Right forelimb (tissue), 1 donor: ENCODE data around the gene PBX1.
"Not testable (repeated sequence)": the region's sequence is repeated elsewhere in the genome, so short reads cannot be mapped to it uniquely, and the experiment has no call there.

Experiments
- DNase-seq: peaks from one replicate; pipeline ENCODE4 v3.0.0-alpha.2; 2018

Gene PBX1

GRCh38 chr1:164592634-164593033 lies 33.6 kb downstream of the PBX1 start:
- DNase-seq: no peak

- DNase-seq: no peak
These were observed 36.2 kb downstream of the PBX1 start for GRCh38 chr1:164595212-164595611.

DNA sequence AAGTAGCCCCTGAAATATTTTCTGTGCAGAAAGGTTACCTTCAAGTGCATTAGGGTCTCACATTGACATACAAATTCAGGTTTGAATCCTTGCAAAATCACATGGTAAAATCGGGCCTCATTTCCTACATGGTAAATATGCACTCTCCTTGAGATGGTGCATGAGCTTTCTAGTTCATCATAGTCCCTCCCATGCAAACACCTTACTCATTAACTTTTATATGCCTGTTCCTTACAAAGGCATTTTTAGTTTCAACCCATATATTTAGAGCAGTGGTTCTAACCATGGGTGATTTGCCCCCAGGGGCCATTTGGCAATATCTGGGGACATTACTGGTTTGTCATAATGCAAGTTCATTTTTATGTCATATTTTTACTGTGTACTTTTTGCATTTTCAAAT lies 37.2 kb downstream of the PBX1 start:
- no peak for DNase-seq

DNA sequence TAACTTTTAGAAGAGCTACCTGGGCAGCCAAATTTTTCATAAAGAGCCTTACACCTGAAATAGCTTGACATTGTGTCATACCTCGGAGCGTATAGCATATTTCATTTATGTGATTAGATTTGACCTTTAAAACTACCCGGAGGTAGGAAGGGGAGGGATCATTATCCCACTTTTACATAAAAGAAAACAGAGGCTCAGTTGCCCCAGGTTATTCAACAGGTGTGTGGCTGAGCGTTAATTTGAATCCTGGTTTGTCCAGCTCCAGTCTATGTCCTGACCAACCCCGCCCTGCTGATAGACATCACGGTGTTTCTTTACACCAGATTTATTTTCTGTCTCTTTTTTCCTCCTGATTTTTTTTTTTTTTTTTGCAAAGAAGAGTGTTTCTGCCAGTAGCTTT lies 39.7 kb downstream of the PBX1 start:
- no peak for DNase-seq

DNA sequence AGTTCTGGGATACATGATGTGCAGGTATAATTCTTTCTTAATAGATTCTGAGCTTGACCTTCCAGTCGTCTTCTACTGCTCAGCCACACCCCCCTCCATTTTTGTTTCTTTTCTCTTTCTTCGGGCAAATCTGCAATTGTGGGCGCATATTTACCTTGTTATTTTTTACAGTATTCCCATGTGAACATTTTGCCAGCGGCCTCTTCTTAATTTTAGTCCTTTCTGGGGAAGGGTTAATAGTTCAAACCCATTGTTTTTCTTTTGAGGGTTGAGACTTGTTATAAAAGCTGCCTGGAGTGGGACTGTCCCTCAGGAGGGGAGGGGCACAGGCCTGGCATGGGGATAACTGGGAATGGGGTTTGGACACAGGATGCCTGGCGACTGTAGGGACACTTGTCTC lies 40.3 kb downstream of the PBX1 start:
- no peak for DNase-seq

- DNase-seq: no peak
These were observed 42.6 kb downstream of the PBX1 start for GRCh38 chr1:164601399-164602100.

GRCh38 chr1:164602101-164602422 lies 43.1 kb downstream of the PBX1 start:
- DNase-seq: no peak

DNA sequence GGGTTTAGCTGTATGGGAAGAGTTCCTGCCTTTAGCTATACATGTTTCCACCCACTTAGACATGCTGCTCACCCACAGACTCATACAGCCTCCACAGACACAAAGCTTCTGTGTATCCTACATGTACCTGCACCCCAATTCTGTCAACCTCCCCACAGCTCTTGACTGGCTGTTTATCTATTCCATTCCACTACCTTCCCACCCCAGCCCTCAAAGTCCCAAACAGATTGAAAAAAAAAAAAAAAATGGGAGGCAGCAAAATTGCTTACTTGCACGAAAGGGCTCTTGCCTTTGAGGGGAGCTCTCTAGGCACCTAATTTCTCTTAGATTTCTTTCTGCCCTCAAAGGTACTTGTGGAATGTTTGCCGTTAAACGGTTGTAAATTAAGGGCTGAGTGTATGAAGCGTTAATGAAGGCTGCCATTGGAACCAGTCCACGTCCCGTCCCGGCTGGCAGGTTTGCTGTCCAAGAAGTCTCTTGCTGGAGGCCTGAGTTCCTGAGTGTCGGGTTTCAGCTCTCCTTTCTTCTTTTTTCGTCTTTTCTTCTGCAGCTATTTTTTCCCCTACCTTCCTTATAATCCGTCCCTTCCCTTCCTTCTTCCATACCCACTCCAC lies 43.6 kb downstream of the PBX1 start:
- peak; percentile 72 for DNase-seq

DNA sequence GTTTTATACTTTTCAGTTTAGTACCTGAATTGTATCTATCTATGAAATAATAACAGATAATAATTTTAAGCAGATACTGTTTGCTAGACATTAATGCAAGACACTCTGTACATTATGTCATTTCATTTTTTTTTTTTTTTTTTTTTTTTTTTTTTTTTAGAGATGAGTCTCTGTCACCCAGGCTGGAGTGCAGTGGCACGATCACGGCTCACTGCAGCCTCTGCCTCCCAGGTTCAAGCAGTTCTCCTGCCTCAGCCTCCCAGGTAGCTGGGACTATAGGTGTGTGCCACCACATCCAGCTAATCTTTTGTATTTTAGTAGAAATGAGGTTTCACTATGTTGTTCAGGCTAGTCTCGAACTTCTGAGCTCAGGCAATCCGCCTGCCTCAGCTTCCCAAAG lies 44.8 kb downstream of the PBX1 start:
- DNase-seq: not testable (repeated sequence)

DNA sequence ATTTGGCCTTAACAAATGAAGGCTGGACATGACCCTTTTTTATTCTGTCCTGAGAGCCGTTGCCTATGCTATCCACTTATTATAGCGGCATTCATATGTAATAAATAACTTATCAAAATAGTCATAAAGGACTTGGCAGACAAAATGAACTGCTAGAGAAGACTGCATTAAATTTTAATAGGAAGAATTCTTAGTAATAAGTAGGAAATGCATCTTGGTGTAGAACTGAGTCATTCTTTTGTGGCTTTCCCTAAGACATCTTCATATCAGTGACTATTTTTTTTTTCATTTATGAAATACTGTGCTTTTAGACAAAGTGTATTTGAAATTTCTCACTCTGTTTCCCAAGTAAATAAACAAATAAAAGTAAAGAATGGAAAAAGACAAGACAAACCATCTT lies 45.6 kb downstream of the PBX1 start:
- DNase-seq: no peak

- DNase-seq: no peak
These were observed 46.5 kb downstream of the PBX1 start for GRCh38 chr1:164605254-164606091.

DNA sequence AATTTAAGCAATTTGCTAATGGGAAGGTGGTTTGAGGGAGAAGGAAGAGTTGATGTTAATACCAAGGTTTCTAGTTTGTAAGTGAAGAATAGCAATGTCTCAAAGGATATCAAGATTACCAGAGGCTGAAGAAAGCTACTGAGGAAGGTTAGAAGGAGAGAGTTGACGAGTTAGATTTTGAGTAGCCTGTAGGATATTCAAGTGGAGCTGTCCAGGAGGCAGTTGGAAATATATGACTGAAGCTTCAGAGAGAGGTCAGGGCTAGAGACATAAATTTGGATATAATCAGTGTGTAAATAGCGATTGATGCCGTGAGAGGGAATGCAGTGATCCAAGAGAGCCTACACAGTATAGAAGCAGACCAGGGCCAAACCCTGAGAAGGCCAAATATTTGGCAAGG lies 48.4 kb downstream of the PBX1 start:
- DNase-seq: no peak

GRCh38 chr1:164608651-164609057 lies 49.7 kb downstream of the PBX1 start:
- DNase-seq: no peak

GRCh38 chr1:164609089-164609488 lies 50.1 kb downstream of the PBX1 start:
- no peak for DNase-seq

DNA sequence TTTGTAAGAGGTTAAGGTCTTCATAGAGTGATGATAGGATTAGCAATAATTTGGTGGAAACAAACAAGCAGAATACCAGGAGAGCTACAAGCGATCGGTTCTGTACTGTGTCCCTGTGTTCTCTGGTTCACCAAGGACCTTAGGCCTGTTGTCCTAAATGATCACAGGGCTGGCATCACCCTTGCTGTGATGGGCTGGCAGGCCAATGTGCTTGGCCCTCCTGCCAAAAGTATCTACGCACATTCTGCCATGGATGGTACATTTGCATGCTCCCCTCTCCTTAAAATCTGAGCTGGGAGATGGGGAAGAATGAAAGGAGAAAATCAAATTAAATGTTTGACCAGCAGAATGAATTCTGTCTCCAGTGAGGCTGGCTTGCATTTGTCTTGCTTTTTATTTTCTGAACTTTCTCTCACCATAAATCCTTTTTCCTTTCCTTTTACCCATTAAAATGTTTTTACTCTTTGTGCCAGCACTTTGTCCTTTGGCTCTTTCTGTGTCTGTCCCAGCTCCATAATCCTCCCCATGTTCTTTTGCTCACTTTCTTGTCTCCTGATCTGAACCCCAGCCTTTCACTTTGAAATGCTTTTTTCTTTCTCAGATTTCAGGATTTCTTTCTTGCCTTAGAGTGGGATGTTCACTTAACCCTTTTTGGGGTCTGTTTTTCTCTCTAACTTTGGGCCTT lies 51.7 kb downstream of the PBX1 start:
- DNase-seq: no peak

- DNase-seq: no peak
These were observed 53.0 kb downstream of the PBX1 start for GRCh38 chr1:164611754-164612642.

DNA sequence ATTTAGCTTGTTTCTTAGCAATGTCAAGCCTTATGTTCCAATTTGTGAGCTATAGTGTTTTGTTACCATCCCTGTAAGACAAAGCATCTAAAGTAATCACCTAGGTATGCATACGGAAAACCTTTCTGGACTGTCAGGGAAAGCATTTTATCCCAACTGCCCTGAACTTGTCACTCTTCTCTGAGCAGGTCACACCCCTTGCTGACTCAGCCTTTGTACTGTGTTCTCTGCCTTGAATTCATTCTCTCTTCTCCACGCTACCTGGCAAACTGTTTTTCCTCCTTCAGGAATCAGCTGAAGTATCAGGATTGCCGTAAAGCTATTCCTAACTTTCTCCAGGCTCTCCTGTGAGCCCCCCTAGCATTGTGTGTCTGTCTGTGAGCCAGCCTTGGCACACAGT lies 54.2 kb downstream of the PBX1 start:
- DNase-seq: no peak

DNA sequence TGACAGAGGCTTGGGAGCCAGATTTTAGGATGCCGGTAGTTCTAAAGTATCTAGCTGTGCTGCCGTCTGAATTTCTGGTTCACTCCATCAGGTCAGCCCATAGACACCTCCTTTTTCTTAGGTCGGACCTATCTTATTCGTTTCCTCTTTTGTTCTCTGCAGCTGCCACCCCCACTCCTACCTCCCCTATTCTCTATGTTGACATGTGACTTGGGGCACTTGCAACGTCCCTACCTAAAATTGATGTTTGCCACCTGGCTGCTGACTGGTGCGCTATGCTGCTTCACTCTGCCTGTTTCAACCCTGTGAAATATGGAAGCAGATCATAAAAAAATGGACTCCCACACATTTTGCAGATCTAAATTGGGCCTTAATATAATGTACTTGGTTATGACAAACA lies 55.3 kb downstream of the PBX1 start:
- DNase-seq: no peak

DNA sequence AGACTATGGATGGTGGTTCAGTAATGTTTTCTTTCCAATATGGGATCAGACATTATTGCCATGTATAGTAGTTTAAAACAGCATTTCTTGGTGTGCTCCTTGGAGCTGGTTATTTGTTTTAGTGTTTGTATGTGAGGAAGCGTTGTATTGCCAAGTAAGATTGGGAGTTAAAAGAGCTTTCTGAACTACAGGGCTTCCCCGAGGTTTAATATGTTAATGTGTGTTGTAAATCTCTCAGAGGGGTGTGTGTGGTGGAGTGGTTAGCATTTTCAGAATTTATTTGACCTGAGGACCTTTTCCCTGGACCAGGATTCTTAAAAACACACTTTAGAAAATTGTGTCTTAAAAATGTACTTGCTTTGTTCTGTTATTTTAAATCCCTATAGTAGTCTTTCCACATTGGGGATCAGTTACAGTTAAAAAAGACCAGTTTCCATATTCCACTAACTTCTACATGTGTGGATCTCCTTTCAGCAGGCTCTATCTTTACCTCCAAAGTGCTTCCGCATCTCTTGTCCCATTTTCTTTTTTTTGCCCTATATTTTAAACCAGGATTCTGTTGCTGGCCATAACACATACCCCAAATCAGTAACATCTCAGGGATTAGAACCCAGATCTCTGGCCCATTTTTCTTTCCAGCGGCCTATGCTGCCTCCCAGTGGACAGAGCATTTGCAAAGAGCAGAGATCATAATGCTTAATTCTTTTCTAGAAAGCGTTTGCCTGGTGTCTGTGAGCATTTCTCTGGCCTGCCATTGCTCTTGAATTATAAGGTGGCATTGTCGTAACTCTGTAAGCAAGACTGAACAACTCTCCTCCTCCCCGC lies 58.6 kb downstream of the PBX1 start:
- no peak for DNase-seq

DNA sequence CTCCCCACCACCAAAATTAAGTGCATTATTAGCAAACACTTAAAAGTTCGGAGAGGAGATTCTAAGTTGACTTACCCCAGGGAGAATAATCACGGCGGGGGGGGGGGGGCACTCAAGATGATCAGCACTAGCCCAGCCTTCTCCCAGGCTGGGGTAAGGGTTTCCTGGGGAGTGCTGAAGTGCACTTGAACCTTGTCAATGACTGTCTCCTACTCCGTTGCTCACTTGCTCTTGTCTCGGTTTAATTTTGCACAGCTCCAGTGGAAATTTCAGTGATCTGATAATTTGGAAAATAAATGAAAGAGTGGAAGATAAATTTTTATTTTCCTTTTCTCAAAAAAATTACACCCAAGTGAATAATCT lies 59.2 kb downstream of the PBX1 start:
- DNase-seq: no peak

GRCh38 chr1:164619006-164619784 lies 60.2 kb downstream of the PBX1 start:
- no peak for DNase-seq
